Smooth muscle cell (in vitro differentiated cells): ENCODE results near the gene PPP1R37. TPM values are rescaled to one million over a fixed set of nuclear protein-coding genes. Genes with fewer than 3 reads are reported as not detected.

Experiments used
- DNase-seq: peaks from one replicate; lab custom pipeline; 2025; ENCODE audit not compliant: unreplicated experiment; lab: John Stamatoyannopoulos, UW
- H2AFZ ChIP-seq: fragments of 200-600 bp; sonication (generic); 2 replicates; pipeline ENCODE4 v1.6.0; 2016; ENCODE audit warnings: antibody characterized with exemption, low read depth, mild to moderate bottlenecking
- H3F3A ChIP-seq: fragments of 200-600 bp; sonication (generic); 2 replicates; pipeline ENCODE4 v1.6.0; 2017; ENCODE audit warnings: antibody characterized with exemption, low read depth
- H3K27ac ChIP-seq: fragments of 200-600 bp; sonication (generic); 2 replicates; pipeline ENCODE4 v1.5.1; 2016; ENCODE audit warnings: low read depth, mild to moderate bottlenecking
- H3K27me3 ChIP-seq: fragments of 200-600 bp; sonication (generic); 2 replicates; pipeline ENCODE4 v1.6.1; 2016; ENCODE audit warnings: low read depth, mild to moderate bottlenecking
- H3K36me3 ChIP-seq: fragments of 200-600 bp; sonication (generic); 2 replicates; pipeline ENCODE4 v1.5.1; 2016; ENCODE audit warnings: low read depth
- H3K4me1 ChIP-seq: fragments of 200-600 bp; sonication (generic); 2 replicates; pipeline ENCODE4 v1.5.1; 2016; ENCODE audit warnings: low read depth
- H3K4me2 ChIP-seq: fragments of 200-600 bp; sonication (generic); 2 replicates; pipeline ENCODE4 v1.6.0; 2016; ENCODE audit warnings: mild to moderate bottlenecking
- H3K4me3 ChIP-seq: fragments of 200-600 bp; sonication (generic); 2 replicates; pipeline ENCODE4 v1.5.1; 2016; ENCODE audit warnings: mild to moderate bottlenecking
- H3K79me2 ChIP-seq: fragments of 200-600 bp; sonication (generic); 2 replicates; pipeline ENCODE4 v1.6.0; 2016; ENCODE audit warnings: low read depth, mild to moderate bottlenecking
- H3K9ac ChIP-seq: fragments of 200-600 bp; sonication (generic); 2 replicates; pipeline ENCODE4 v1.6.0; 2016; ENCODE audit warnings: low read depth
- H3K9me3 ChIP-seq: fragments of 200-600 bp; sonication (generic); replicated peaks from 2 replicates; pipeline ENCODE4 v1.5.1; 2016; ENCODE audit warnings: low read depth
- H4K20me1 ChIP-seq: fragments of 200-600 bp; sonication (generic); 2 replicates; pipeline ENCODE4 v1.6.0; 2016; ENCODE audit warnings: low read depth
- WGBS: methylation state at CpG from one replicate; pipeline ENCODE4 v1.1.7; 2016; ENCODE audit warnings: low lambda C conversion rate; 5-methylcytosine and 5-hydroxymethylcytosine counted together
- polyA plus RNA-seq: library from polyadenylated mRNA; unstranded; fragments of >200 nt; fragmentation: Nextera tagmentation; extraction: Ambion mirVana; gene quantifications from 2 replicates; pipeline ENCODE4 v1.2.1, GENCODE V29; 2016
- total RNA-seq: library from RNA; depleted of rRNA; stranded (reverse); fragments of >200 nt; gene quantifications from 2 replicates; pipeline ENCODE4 v1.2.3, GENCODE V29; 2014
- TF ChIP-seq, protein P1 (sequence below): fragments of 200-600 bp; sonication (generic); IDR thresholded peaks from 2 replicates; pipeline ENCODE4 v1.5.1; 2017; ENCODE audit warnings: borderline replicate concordance, mild to moderate bottlenecking, antibody characterized with exemption; ENCODE audit not compliant: insufficient read depth, poor library complexity, severe bottlenecking

PPP1R37 gene
- total and polyA plus RNA-seq, 2 experiments from 2014 or later = 8.2 to 11.7 TPM

DNA sequence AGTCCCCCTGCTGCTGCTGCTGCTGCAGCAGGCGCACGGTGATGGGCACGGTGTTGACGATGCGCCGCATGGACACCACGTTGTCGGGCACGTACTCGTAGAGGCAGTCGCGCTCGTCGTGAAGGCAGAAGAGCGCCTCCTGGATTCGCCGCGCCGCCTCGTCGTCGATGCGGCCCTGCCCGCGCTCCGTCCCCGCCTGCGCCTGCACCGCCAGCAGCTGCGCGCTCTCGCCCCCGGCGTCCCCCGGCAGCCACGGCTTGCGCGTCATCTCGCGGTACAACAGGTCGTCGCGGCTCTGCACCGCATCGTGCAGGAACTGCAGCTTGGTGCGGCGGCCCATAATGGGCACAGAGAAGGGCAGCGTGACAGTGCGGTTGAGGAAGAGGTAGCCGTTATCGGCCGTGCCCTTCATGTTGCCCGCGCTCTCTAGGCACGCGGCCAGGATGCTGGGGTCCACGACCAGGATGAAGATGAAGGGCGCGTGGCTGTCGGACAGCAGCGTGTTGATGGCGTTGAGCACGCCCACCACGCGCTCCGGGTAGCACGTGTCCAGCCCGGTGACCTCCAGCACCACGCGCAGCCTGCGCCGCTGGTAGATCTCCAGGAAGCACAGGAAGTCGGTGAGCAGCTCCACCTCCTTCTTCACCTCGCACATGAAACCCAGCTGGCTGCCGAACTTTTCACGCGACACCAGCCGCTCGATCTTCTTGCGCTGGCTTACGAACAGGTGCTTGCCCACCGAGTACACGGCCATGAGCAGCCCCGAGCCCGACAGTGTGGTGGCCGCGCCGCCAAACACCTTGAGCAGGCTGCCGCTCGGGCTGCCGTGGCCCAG lies 59.7 kb downstream of the PPP1R37 start:
- H3F3A ChIP-seq = no peaks in the 10 kb centered on the region
- H3K27ac ChIP-seq = no peak overlapping the region
- H3K4me1 ChIP-seq = peaks cover 10% of the 10 kb centered on the region
- peak overlapping the region; percentile 79 for H3K4me2 ChIP-seq
- H3K79me2 ChIP-seq = no peaks in the 10 kb centered on the region
- H2AFZ ChIP-seq = no peak overlapping the region
- peaks cover 29% of the 10 kb centered on the region for H3K27me3 ChIP-seq
- H3K36me3 ChIP-seq = no peaks in the 10 kb centered on the region
- no peaks in the 10 kb centered on the region for H3K9me3 ChIP-seq
- WGBS = 33% methylated on average over 91 of the region's 91 CpGs
- DNase-seq = no peak
- no peak overlapping the region for H3K9ac ChIP-seq
- TF ChIP-seq, protein P1, sequence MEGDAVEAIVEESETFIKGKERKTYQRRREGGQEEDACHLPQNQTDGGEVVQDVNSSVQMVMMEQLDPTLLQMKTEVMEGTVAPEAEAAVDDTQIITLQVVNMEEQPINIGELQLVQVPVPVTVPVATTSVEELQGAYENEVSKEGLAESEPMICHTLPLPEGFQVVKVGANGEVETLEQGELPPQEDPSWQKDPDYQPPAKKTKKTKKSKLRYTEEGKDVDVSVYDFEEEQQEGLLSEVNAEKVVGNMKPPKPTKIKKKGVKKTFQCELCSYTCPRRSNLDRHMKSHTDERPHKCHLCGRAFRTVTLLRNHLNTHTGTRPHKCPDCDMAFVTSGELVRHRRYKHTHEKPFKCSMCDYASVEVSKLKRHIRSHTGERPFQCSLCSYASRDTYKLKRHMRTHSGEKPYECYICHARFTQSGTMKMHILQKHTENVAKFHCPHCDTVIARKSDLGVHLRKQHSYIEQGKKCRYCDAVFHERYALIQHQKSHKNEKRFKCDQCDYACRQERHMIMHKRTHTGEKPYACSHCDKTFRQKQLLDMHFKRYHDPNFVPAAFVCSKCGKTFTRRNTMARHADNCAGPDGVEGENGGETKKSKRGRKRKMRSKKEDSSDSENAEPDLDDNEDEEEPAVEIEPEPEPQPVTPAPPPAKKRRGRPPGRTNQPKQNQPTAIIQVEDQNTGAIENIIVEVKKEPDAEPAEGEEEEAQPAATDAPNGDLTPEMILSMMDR = no peak
- peak overlapping the region; percentile 11 for H3K4me3 ChIP-seq
- peaks cover 13% of the 10 kb centered on the region for H4K20me1 ChIP-seq

DNA sequence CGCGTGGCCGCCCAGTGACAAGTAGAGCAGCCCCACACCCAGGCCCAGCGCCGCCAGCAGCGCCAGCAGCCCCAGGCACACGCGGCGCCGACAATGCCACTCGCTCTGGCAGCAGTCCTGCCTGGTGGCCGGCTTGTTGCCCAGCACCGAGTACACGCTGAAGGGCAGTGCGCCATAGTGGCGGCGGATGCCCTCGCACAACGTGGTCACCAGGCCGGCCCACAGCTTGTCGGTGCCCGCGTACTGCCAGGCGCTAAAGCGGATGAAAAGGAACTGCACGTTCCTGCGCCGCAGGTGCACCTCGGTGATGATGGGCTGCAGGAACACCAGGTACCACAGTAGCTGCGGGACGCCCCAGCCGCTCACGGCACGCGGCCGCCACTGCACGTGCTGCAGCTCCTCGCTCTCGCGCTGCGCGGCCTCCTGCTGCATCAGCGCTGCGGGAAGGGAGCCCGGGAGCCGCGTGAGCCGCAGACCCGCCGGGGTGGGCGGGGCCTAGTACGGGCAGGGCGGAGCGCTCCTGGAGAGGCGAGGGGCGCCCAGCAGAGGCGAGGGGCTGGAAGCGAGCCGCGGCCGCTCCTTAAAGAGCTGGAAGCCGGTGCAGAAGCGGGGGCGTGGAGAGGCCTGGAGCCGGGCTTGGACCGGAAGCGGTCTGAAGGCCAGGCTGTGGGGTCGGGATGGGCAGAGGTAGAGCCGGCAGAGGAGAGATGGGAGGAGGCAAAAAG lies 60.5 kb downstream of the PPP1R37 start:
- peaks cover 10% of the 10 kb centered on the region for H3K4me1 ChIP-seq
- H3K9me3 ChIP-seq = no peaks in the 10 kb centered on the region
- H3K27ac ChIP-seq = no peak overlapping the region
- H3K79me2 ChIP-seq = no peaks in the 10 kb centered on the region
- H3K4me2 ChIP-seq = peak overlapping the region; percentile 79
- no peak overlapping the region for H3K9ac ChIP-seq
- H3K27me3 ChIP-seq = peaks cover 29% of the 10 kb centered on the region
- WGBS = 16% methylated on average over 62 of the region's 69 CpGs
- TF ChIP-seq, protein P1 = no peak
- H3F3A ChIP-seq = no peaks in the 10 kb centered on the region
- peak; percentile 9 for DNase-seq
- peak overlapping the region; percentile 27 for H3K4me3 ChIP-seq
- H4K20me1 ChIP-seq = peaks cover 13% of the 10 kb centered on the region
- H3K36me3 ChIP-seq = no peaks in the 10 kb centered on the region
- no peak overlapping the region for H2AFZ ChIP-seq

DNA sequence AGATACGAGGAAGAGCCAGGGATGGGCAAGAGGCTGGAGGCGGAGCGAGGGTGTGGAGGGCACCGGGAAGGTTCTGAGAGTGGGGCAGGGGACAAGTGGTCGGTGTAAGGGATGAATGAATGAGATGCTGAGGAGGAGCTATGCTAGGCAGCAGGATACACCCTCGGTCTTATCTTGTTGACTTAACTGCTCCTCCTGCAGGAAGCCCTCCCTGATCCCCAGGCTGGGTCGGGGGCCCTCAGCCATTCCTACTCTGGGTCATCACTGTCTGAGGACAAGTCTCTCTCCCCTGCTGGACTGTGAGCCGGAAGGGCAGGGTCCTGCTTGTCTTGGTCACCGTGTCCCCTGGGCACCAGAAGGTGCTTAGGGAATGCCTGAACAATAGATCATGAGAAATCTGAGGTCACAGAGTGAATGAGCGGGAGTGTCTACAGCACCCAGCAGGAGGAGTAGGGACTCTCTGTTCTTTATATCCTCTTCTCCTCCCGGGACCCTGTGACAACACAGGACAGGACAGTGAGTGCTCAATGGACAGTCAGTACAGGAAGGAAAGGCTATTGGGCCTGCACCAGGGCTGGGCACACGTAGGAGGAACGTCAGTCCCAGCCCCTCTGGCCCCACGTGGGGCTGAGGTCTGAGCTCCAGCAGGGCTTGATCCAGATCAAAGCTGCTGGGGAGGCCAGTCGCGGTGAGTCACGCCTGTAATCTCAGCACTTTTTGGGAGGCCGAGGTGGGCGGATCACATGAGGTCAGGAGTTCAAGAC lies 61.3 kb downstream of the PPP1R37 start:
- Histone ChIP-seq H3F3A (no peaks in the 10 kb centered on the region), H3K4me2 (peak overlapping the region; percentile 79)
- 34% methylated on average over 19 of the region's 19 CpGs for WGBS

More for the DNA sequence above, 61.3 kb downstream of the PPP1R37 start:
- no peak overlapping the region for H3K27ac ChIP-seq
- no peak overlapping the region for H2AFZ ChIP-seq
- TF ChIP-seq, protein P1 = no peak
- no peak for DNase-seq
- no peaks in the 10 kb centered on the region for H3K79me2 ChIP-seq
- no peak overlapping the region for H3K9ac ChIP-seq
- H3K4me1 ChIP-seq = peaks cover 10% of the 10 kb centered on the region
- peak overlapping the region; percentile 27 for H3K4me3 ChIP-seq
- peaks cover 29% of the 10 kb centered on the region for H3K27me3 ChIP-seq
- peaks cover 13% of the 10 kb centered on the region for H4K20me1 ChIP-seq
- H3K9me3 ChIP-seq = no peaks in the 10 kb centered on the region
- no peaks in the 10 kb centered on the region for H3K36me3 ChIP-seq
